HEK293 (cell line): ENCODE data around the gene ALOXE3.

Experiments
- CTCF ChIA-PET: fragments of 350-600 bp; formaldehyde crosslinking; extraction: SDS; loops from one replicate; lab custom pipeline; 2021; ENCODE audit warnings: antibody characterized with exemption; lab: Yijun Ruan, JAX
- POLR2A ChIA-PET: fragments of 300-600 bp; formaldehyde crosslinking; extraction: SDS; loops from one replicate; lab custom pipeline; 2020; ENCODE audit warnings: antibody characterized with exemption, inconsistent platforms; lab: Yijun Ruan, JAX
- H3K27ac ChIP-seq: fragments of 200-500 bp; sonication (Bioruptor generic); 2 replicates; pipeline ENCODE4 v1.5.1; 2014; ENCODE audit warnings: low read depth, low read length, control low read depth, inconsistent platforms; ENCODE audit errors: extremely low read depth
- H3K36me3 ChIP-seq, 2 experiments: fragments of 200-500 bp in 1 of 2; sonication (Bioruptor generic) in 1 of 2; 1 replicate in 1 of 2; 2 replicates in 1 of 2; pipeline ENCODE4 v1.5.1; 2014 to 2017; ENCODE audit warnings: inconsistent platforms in 2 of 2, low read length in 2 of 2; ENCODE audit not compliant: control insufficient read depth in 2 of 2, insufficient read depth in 1 of 2
- H3K4me1 ChIP-seq: fragments of 200-500 bp; sonication (Bioruptor generic); 2 replicates; pipeline ENCODE4 v1.5.1; 2014; ENCODE audit warnings: mild to moderate bottlenecking, low read length, inconsistent platforms; ENCODE audit not compliant: control insufficient read depth, insufficient read depth
- H3K4me3 ChIP-seq: 2 replicates; pipeline ENCODE4 v1.5.1; 2011; ENCODE audit warnings: low read depth, mild to moderate bottlenecking, control low read depth, low read length, moderate library complexity
- H3K9me3 ChIP-seq: fragments of 200-500 bp; sonication (Bioruptor generic); 2 replicates; pipeline ENCODE4 v1.5.1; 2014; ENCODE audit warnings: low read depth, low read length, inconsistent platforms; ENCODE audit not compliant: control insufficient read depth, insufficient read depth
- KLF16 ChIP-seq: fragments of 450-650 bp; formaldehyde crosslinking; IDR thresholded peaks from 2 replicates; pipeline ENCODE4 v1.5.1; 2017; ENCODE audit warnings: missing biosample characterization, missing genetic modification characterization
- ZBTB21 ChIP-seq: fragments of 450-650 bp; formaldehyde crosslinking; IDR thresholded peaks from 2 replicates; pipeline ENCODE4 v1.5.1; 2017; ENCODE audit warnings: missing biosample characterization, missing genetic modification characterization
- ZNF112 ChIP-seq: fragments of 450-650 bp; formaldehyde crosslinking; IDR thresholded peaks from 2 replicates; pipeline ENCODE4 v1.5.0; 2017; ENCODE audit warnings: missing biosample characterization, missing genetic modification characterization
- ZNF148 ChIP-seq: fragments of 450-650 bp; formaldehyde crosslinking; IDR thresholded peaks from 2 replicates; pipeline ENCODE4 v1.5.0; 2017; ENCODE audit warnings: missing biosample characterization, missing genetic modification characterization, borderline replicate concordance
- ZNF155 ChIP-seq: fragments of 450-650 bp; formaldehyde crosslinking; IDR thresholded peaks from 2 replicates; pipeline ENCODE4 v1.5.1; 2016; ENCODE audit warnings: missing biosample characterization, missing genetic modification characterization
- ZNF18 ChIP-seq: fragments of 450-650 bp; formaldehyde crosslinking; IDR thresholded peaks from 2 replicates; pipeline ENCODE4 v1.5.1; 2016; ENCODE audit warnings: missing biosample characterization, missing genetic modification characterization
- ZNF366 ChIP-seq: fragments of 450-650 bp; formaldehyde crosslinking; conservative IDR thresholded peaks from 2 replicates; pipeline ENCODE4 v1.5.1; 2016; ENCODE audit warnings: missing biosample characterization, missing genetic modification characterization
- ZNF449 ChIP-seq: fragments of 450-650 bp; formaldehyde crosslinking; IDR thresholded peaks from 2 replicates; pipeline ENCODE4 v1.5.1; 2017; ENCODE audit warnings: missing biosample characterization, mild to moderate bottlenecking, missing genetic modification characterization, moderate library complexity
- ZNF48 ChIP-seq: fragments of 450-650 bp; formaldehyde crosslinking; IDR thresholded peaks from 2 replicates; pipeline ENCODE4 v1.5.1; 2016; ENCODE audit warnings: missing biosample characterization, missing genetic modification characterization
- ZNF488 ChIP-seq: fragments of 450-650 bp; formaldehyde crosslinking; IDR thresholded peaks from 2 replicates; pipeline ENCODE4 v1.5.1; 2016; ENCODE audit warnings: missing biosample characterization, missing genetic modification characterization
- ZNF580 ChIP-seq: fragments of 450-650 bp; formaldehyde crosslinking; IDR thresholded peaks from 2 replicates; pipeline ENCODE4 v1.5.1; 2016; ENCODE audit warnings: missing biosample characterization, missing genetic modification characterization
- ZNF626 ChIP-seq: fragments of 450-650 bp; sonication (Bioruptor Pico); formaldehyde crosslinking; IDR thresholded peaks from 2 replicates; pipeline ENCODE4 v1.5.1; 2018; ENCODE audit warnings: missing biosample characterization, missing genetic modification characterization, inconsistent platforms
- ZNF654 ChIP-seq: fragments of 450-650 bp; formaldehyde crosslinking; IDR thresholded peaks from 2 replicates; pipeline ENCODE4 v1.5.1; 2016; ENCODE audit warnings: low read depth, missing biosample characterization, missing genetic modification characterization
- ZNF76 ChIP-seq: fragments of 450-650 bp; formaldehyde crosslinking; IDR thresholded peaks from 2 replicates; pipeline ENCODE4; 2016; ENCODE audit warnings: low read depth, missing biosample characterization, missing genetic modification characterization, borderline replicate concordance
- ZNF776 ChIP-seq: fragments of 450-650 bp; formaldehyde crosslinking; IDR thresholded peaks from 2 replicates; pipeline ENCODE4 v1.5.0; 2017; ENCODE audit warnings: missing biosample characterization, missing genetic modification characterization, borderline replicate concordance
- ZNF830 ChIP-seq: fragments of 450-650 bp; IDR thresholded peaks from 2 replicates; pipeline ENCODE4 v1.5.0; 2018; ENCODE audit warnings: missing biosample characterization, missing genetic modification characterization, low read depth, mild to moderate bottlenecking, moderate library complexity
- ZXDB ChIP-seq: fragments of 450-650 bp; formaldehyde crosslinking; IDR thresholded peaks from 2 replicates; pipeline ENCODE4 v1.5.1; 2016; ENCODE audit warnings: missing biosample characterization, missing genetic modification characterization

ALOXE3 gene

GRCh38 chr17:8056232-8056975 lies 61.9 kb downstream of the ALOXE3 start (continued):
- no peak for TF ChIP-seq ZNF18 (tag by site-specific recombination)
- TF ChIP-seq ZBTB21 (tag by site-specific recombination) = no peak
- no peak for TF ChIP-seq ZNF155 (tag by site-specific recombination)
- TF ChIP-seq, all 188 proteins: peak for 0

GRCh38 chr17:8055851-8056231 lies 62.5 kb downstream of the ALOXE3 start:
- H3K4me1 ChIP-seq = no peaks in the 10 kb centered on the region
- ChIA-PET POLR2A (interaction anchor here (0.5 to 1.0 kb wide), 3 partner anchors 22 to 311 kb away, joined by 3 to 4 read pairs (median 3); no protein-coding TSS in a partner anchor), CTCF (interaction anchor here (0.6 to 7.9 kb wide), 19 partner anchors 9 to 1913 kb away, joined by 3 to 214 read pairs (median 18); partner anchors contain the start of genes ALOXE3 and RNF227)
- no peak overlapping the region for H3K27ac ChIP-seq
- TF ChIP-seq ZNF112 (tag by site-specific recombination) (no peak), ZNF488 (tag by site-specific recombination) (no peak), KLF16 (tag by site-specific recombination) (no peak), ZNF626 (no peak), ZNF654 (tag by site-specific recombination) (no peak), ZNF449 (tag by site-specific recombination) (no peak), ZNF830 (no peak), ZNF76 (tag by site-specific recombination) (no peak), ZNF48 (no peak), ZNF580 (tag by site-specific recombination) (no peak), ZNF776 (tag by site-specific recombination) (no peak), ZNF366 (tag by site-specific recombination) (no peak), ZNF148 (no peak), ZXDB (tag by site-specific recombination) (no peak)
- no peak overlapping the region for H3K4me3 ChIP-seq
- H3K9me3 ChIP-seq = no peaks in the 10 kb centered on the region
- no peaks in the 10 kb centered on the region for H3K36me3 ChIP-seq
